GM18867 (cell line): ENCODE measurements around the gene PHC2.

Source experiments
- ATAC-seq: cut with Tn5 transposase; IDR thresholded peaks from one replicate; pipeline ENCODE4 v1.9.1; 2021; ENCODE audit warnings: mild to moderate bottlenecking, moderate library complexity; ENCODE audit not compliant: unreplicated experiment

The PHC2 gene

GRCh38 chr1:33391343-33392078 lies 39.4 kb downstream of the PHC2 start:
- no peak for ATAC-seq

- ATAC-seq = no peak
Observed at GRCh38 chr1:33390542-33390941, 40.4 kb downstream of the PHC2 start.

GRCh38 chr1:33388805-33389771 lies 41.8 kb downstream of the PHC2 start:
- ATAC-seq = no peak

GRCh38 chr1:33387625-33388024 lies 43.3 kb downstream of the PHC2 start:
- ATAC-seq = no peak

- ATAC-seq = no peak
Observed at GRCh38 chr1:33385251-33385650, 45.6 kb downstream of the PHC2 start.

- no peak for ATAC-seq
Observed at GRCh38 chr1:33384040-33384812, 46.7 kb downstream of the PHC2 start.

- ATAC-seq = no peak
Observed at GRCh38 chr1:33383489-33383888, 47.4 kb downstream of the PHC2 start.

GRCh38 chr1:33382661-33383415 lies 48.1 kb downstream of the PHC2 start:
- ATAC-seq = no peak

GRCh38 chr1:33381977-33382376 lies 48.9 kb downstream of the PHC2 start:
- ATAC-seq = no peak

- no peak for ATAC-seq
Observed at GRCh38 chr1:33380811-33381210, 50.1 kb downstream of the PHC2 start.

- no peak for ATAC-seq
Observed at GRCh38 chr1:33379631-33380354, 51.1 kb downstream of the PHC2 start.

- ATAC-seq = no peak
Observed at GRCh38 chr1:33378976-33379375, 51.9 kb downstream of the PHC2 start.

GRCh38 chr1:33378524-33378923 lies 52.4 kb downstream of the PHC2 start:
- ATAC-seq = no peak

GRCh38 chr1:33377756-33378155 lies 53.1 kb downstream of the PHC2 start:
- no peak for ATAC-seq

- ATAC-seq = no peak
Observed at GRCh38 chr1:33377013-33377412, 53.9 kb downstream of the PHC2 start.

- ATAC-seq = no peak
Observed at GRCh38 chr1:33375316-33375715, 55.6 kb downstream of the PHC2 start.

GRCh38 chr1:33374336-33375105 lies 56.4 kb downstream of the PHC2 start:
- ATAC-seq = no peak

GRCh38 chr1:33373606-33374005 lies 57.3 kb downstream of the PHC2 start:
- ATAC-seq = no peak

- no peak for ATAC-seq
Observed at GRCh38 chr1:33372677-33373076, 58.2 kb downstream of the PHC2 start.
